ENCODE results near the gene HNRNPA0. TPM values are rescaled to one million over a fixed set of nuclear protein-coding genes. Genes with fewer than 3 reads are reported as not detected.

HNRNPA0 gene
- polyA plus RNA-seq, 3 donors = 8.3 to 15.5 (median 10.8) TPM

DNA sequence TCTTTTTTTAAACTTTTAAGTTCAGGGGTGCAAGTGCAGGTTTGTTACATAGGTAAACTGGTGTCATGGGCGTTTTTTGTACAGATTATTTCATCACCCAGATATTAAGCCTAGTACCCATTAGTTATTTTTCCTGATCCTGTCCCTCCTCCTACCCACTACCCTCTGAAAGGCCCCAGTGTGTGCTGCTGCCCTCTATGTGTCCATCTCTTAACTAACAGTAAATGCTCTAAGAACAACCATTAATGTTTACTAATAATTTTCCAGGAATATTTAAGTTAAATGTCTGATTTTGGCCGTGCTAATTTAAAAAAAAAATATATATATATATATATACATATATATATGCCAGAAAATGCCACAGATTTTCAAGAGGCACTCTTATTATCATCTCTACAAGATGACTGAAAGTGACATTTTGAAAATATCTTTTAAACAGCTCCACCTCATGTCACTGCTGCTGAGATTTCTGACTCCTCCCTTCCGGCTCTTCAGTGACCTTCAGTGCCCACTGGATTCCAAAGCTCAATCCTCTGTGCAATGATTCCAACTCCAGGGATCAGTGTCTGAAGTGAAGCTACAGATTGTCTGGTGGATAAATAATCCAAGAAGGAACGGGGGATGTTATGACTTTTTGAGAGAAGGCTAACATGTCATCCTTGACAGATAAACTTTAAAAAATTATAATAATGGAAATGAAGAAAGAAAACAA lies 46.7 kb upstream of the HNRNPA0 start:
- H3K27ac Mint-ChIP-seq = no peak overlapping the region
- Histone ChIP-seq H4K20me1 (ENCODE audit: insufficient read depth, low read length) (no peaks in the 10 kb centered on the region), H3K4me1 (ENCODE audit: control insufficient read depth in 1 of 2, insufficient read depth in 2 of 2, low read length in 2 of 2) (no peaks in the 10 kb centered on the region), H3K27ac (ENCODE audit: low read depth in 1 of 2, low read length in 2 of 2) (no peak overlapping the region), H3K4me2 (replicated peaks; ENCODE audit: extremely low read depth, low read length, poor library complexity, severe bottlenecking) (no peak overlapping the region), H3K9ac (ENCODE audit: insufficient read depth, low read length, poor library complexity, severe bottlenecking) (no peak overlapping the region), H3K27me3 (ENCODE audit: control insufficient read depth in 2 of 2, insufficient read depth in 2 of 2, low read length in 2 of 2) (no peaks in the 10 kb centered on the region), H3K4me3 (replicated peaks in 1 of 3; ENCODE audit: low read depth in 2 of 3, low read length in 3 of 3) (no peak overlapping the region), H2AFZ (ENCODE audit: insufficient read depth, low read depth, low read length, poor library complexity, severe bottlenecking) (no peak overlapping the region), H3K36me3 (replicated peaks in 1 of 2; ENCODE audit: control insufficient read depth in 1 of 2, insufficient read depth in 2 of 2, low read length in 2 of 2) (no peaks in the 10 kb centered on the region), H3K9me3 (replicated peaks in 1 of 2; ENCODE audit: control insufficient read depth in 1 of 2, insufficient read depth in 1 of 2, low read length in 2 of 2) (no peaks in the 10 kb centered on the region), H3K79me2 (ENCODE audit: insufficient read depth, low read length) (no peaks in the 10 kb centered on the region)
- H3K4me1 Mint-ChIP-seq = no peaks in the 10 kb centered on the region
- no peak for DNase-seq
- no peak for TF ChIP-seq CTCF (IDR thresholded peaks at IDR 0.05)
- no peaks in the 10 kb centered on the region for H3K27me3 Mint-ChIP-seq (ENCODE audit: low read depth in 3 of 3)
- intact Hi-C loops (cut with micrococcal nuclease) = no loop called here
- H3K36me3 Mint-ChIP-seq = no peaks in the 10 kb centered on the region
- no peaks in the 10 kb centered on the region for H3K9me3 Mint-ChIP-seq
- no CpG with 5 or more reads among the region's 4 CpGs for WGBS (ENCODE audit: insufficient coverage)
- no peak overlapping the region for H3K4me3 Mint-ChIP-seq

DNA sequence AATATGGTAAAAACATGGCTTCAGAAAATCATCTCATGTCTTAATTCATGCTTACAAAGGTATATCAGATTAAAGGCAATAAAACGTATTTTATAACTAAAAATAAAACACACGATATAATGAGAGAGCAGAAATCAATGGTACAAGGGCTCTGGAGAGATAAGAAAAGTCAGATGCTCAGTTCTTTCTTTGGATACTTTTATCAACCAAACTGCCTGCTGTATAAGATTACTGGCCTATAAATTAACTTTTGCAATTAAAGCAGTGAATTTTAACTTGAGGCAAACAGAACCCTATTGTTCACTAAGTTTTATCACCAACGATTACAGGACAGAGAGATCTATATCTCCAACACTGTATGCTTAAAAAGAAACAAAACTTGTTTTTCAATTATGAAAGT lies 42.1 kb upstream of the HNRNPA0 start:
- Histone ChIP-seq H2AFZ (ENCODE audit: insufficient read depth, low read depth, low read length, poor library complexity, severe bottlenecking) (no peak overlapping the region), H3K4me3 (replicated peaks in 1 of 3; ENCODE audit: low read depth in 2 of 3, low read length in 3 of 3) (no peak overlapping the region), H3K79me2 (ENCODE audit: insufficient read depth, low read length) (no peaks in the 10 kb centered on the region), H3K9me3 (replicated peaks in 1 of 2; ENCODE audit: control insufficient read depth in 1 of 2, insufficient read depth in 1 of 2, low read length in 2 of 2) (no peaks in the 10 kb centered on the region), H4K20me1 (ENCODE audit: insufficient read depth, low read length) (no peaks in the 10 kb centered on the region), H3K9ac (ENCODE audit: insufficient read depth, low read length, poor library complexity, severe bottlenecking) (no peak overlapping the region), H3K27ac (ENCODE audit: low read depth in 1 of 2, low read length in 2 of 2) (no peak overlapping the region), H3K27me3 (ENCODE audit: control insufficient read depth in 2 of 2, insufficient read depth in 2 of 2, low read length in 2 of 2) (no peaks in the 10 kb centered on the region), H3K4me2 (replicated peaks; ENCODE audit: extremely low read depth, low read length, poor library complexity, severe bottlenecking) (no peak overlapping the region), H3K4me1 (ENCODE audit: control insufficient read depth in 1 of 2, insufficient read depth in 2 of 2, low read length in 2 of 2) (no peaks in the 10 kb centered on the region), H3K36me3 (replicated peaks in 1 of 2; ENCODE audit: control insufficient read depth in 1 of 2, insufficient read depth in 2 of 2, low read length in 2 of 2) (no peaks in the 10 kb centered on the region)
- intact Hi-C loops (cut with micrococcal nuclease) = no loop called here
- no peak for TF ChIP-seq CTCF (IDR thresholded peaks at IDR 0.05)
- no peak overlapping the region for H3K4me3 Mint-ChIP-seq
- H3K9me3 Mint-ChIP-seq = no peaks in the 10 kb centered on the region
- no peaks in the 10 kb centered on the region for H3K36me3 Mint-ChIP-seq
- no peaks in the 10 kb centered on the region for H3K4me1 Mint-ChIP-seq
- peaks cover 0 to 3% (median 0%) of the 10 kb centered on the region in 3 donors for H3K27me3 Mint-ChIP-seq (ENCODE audit: low read depth in 3 of 3)
- WGBS (ENCODE audit: insufficient coverage) = no CpG with 5 or more reads among the region's 3 CpGs
- H3K27ac Mint-ChIP-seq = no peak overlapping the region
- no peak for DNase-seq

Measured in CD14-positive monocyte (primary cell).